HFFc6 (cell line): ENCODE data around the gene SHLD1. TPM values are rescaled to one million over a fixed set of nuclear protein-coding genes. Genes with fewer than 3 reads are reported as not detected.

Source experiments
- DNase-seq: peaks from one replicate; pipeline ENCODE4 v3.0.0-alpha.2; 2018
- H3K27ac Mint-ChIP-seq: 2 replicates; pipeline ENCODE4 v1.8.0; 2020; ENCODE audit warnings: mild to moderate bottlenecking, mixed read lengths
- H3K27me3 Mint-ChIP-seq: 2 replicates; pipeline ENCODE4 v1.8.0; 2021; ENCODE audit warnings: mild to moderate bottlenecking, moderate library complexity, mixed read lengths; ENCODE audit not compliant: insufficient read depth
- H3K36me3 Mint-ChIP-seq: 2 replicates; pipeline ENCODE4 v1.8.0; 2021; ENCODE audit warnings: low read depth, mixed read lengths
- H3K4me1 Mint-ChIP-seq: 2 replicates; pipeline ENCODE4 v1.8.0; 2020; ENCODE audit warnings: low read depth, mixed read lengths
- H3K4me3 Mint-ChIP-seq: 2 replicates; pipeline ENCODE4 v1.8.0; 2020; ENCODE audit warnings: mild to moderate bottlenecking, moderate library complexity, mixed read lengths
- H3K9me3 Mint-ChIP-seq: 2 replicates; pipeline ENCODE4 v1.8.0; 2020; ENCODE audit warnings: mild to moderate bottlenecking, mixed read lengths
- total RNA-seq, 6 experiments: library from RNA; stranded (reverse); fragmentation: NEBNext Ultra II Directional; extraction: Animal tissue kit (Norgen Biotek cat#: 25700); gene quantifications; 2 replicates in 1 of 6; 3 replicates in 5 of 6; pipeline ENCODE4 v1.2.3, GENCODE V29; 2021
- TF ChIP-seq, protein P1 (sequence below): fragments of 200-600 bp; sonication (generic); IDR thresholded peaks from 2 replicates; pipeline ENCODE4 v1.5.0; 2021; ENCODE audit warnings: antibody characterized with exemption, mild to moderate bottlenecking

The SHLD1 gene
- total RNA-seq, 6 experiments from 2014 or later = 3.5 to 4.4 (median 3.8) TPM

DNA sequence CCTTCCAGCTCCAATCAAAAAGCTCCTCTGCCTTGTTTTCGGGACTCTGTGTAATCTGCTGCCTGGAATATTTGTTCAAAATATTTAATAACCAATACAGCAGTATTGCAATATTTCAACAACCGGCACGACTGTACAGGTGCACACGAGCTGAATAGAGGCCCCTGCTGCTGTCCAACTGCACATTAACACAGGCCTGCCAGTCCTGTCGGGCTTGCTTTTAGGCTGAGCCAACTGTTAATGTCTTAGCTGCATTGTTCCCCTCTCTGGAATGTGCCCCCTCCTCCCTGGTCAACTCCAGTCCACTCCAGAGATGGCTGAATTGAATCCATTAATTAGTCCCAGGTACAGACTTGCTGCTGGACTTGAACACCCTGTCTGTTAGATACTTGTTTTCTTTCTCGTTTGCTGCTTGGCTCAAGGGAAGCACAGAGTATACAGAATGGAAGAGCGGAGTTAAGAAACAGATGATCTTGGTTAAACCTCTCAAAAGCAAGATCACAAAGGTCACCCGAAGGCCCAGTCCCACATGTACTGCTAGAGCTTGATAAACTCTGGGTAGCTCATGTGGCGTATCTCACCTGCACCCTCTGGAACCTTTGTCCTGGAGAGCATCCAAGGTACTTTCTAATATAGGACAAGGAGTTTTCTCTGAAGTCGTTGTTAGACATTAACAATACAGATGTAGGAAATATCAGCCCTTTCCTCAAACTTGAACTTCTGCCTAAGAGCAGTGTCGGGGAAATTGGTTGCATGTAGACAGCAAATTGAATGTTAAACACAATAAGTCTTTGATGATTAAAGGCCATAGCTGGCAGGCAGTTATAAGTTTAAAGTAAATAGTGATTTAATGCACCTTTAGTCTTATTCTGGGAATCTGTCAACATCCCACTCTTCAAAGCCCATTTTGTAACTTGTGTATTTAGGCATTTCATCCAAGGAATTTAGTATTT, 31.9 kb downstream of the SHLD1 start:
- Mint-ChIP-seq H3K36me3 (peaks cover 5% of the 10 kb centered on the region; the same call in 1 of the 2 replicates), H3K4me3 (no peak overlapping the region), H3K27ac (no peak overlapping the region), H3K4me1 (peaks cover 18% of the 10 kb centered on the region), H3K9me3 (no peaks in the 10 kb centered on the region), H3K27me3 (peaks cover 2% of the 10 kb centered on the region; the same call in 1 of the 2 replicates)
- TF ChIP-seq, protein P1, sequence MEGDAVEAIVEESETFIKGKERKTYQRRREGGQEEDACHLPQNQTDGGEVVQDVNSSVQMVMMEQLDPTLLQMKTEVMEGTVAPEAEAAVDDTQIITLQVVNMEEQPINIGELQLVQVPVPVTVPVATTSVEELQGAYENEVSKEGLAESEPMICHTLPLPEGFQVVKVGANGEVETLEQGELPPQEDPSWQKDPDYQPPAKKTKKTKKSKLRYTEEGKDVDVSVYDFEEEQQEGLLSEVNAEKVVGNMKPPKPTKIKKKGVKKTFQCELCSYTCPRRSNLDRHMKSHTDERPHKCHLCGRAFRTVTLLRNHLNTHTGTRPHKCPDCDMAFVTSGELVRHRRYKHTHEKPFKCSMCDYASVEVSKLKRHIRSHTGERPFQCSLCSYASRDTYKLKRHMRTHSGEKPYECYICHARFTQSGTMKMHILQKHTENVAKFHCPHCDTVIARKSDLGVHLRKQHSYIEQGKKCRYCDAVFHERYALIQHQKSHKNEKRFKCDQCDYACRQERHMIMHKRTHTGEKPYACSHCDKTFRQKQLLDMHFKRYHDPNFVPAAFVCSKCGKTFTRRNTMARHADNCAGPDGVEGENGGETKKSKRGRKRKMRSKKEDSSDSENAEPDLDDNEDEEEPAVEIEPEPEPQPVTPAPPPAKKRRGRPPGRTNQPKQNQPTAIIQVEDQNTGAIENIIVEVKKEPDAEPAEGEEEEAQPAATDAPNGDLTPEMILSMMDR = no peak
- no peak for DNase-seq

DNA sequence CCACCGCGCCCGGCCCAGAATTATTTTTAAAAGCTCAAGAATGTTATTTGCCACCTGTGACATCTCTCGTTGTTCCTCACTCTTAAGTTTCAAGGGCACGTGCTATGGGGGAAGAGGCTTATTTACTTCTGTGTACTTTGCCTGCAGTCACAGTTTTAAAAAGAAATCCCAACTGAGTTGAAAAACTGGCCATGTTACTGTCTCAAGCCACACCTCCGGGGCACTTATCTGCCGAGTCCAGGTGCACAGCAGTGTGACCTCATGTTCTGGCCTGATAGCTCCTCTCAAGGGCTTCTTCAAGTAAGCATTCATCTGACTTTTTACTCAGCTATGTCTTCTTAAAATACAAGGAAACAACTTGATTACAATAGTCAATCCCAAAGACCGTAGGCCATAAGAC, 34.5 kb downstream of the SHLD1 start:
- Mint-ChIP-seq H3K4me3 (no peak overlapping the region), H3K27ac (no peak overlapping the region), H3K9me3 (no peaks in the 10 kb centered on the region), H3K4me1 (peaks cover 18% of the 10 kb centered on the region), H3K36me3 (no peaks in the 10 kb centered on the region), H3K27me3 (peaks cover 2% of the 10 kb centered on the region; the same call in 1 of the 2 replicates)
- no peak for DNase-seq
- TF ChIP-seq, protein P1 = no peak

DNA sequence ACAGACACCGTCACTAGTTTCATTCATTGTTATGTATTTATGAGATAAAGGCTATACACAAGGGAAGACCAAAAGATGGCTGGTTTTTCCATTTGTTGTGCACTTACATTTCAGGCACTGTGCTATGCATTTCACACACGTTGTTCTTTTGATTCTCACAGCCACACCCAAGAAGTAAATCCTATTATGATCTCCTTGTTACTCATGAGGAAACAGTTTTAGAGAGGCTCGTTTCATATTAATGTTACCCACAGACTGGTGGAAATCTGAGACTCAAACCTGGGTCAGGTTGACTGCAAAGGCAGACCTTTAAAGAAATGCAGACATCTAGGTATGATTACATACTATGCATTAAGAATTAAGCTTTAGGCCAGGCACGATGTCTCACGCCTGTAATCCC, 34.9 kb downstream of the SHLD1 start:
- peaks cover 18% of the 10 kb centered on the region for H3K4me1 Mint-ChIP-seq
- no peak overlapping the region for H3K4me3 Mint-ChIP-seq
- no peak overlapping the region for H3K27ac Mint-ChIP-seq
- H3K36me3 Mint-ChIP-seq = no peaks in the 10 kb centered on the region
- H3K27me3 Mint-ChIP-seq = peaks cover 2% of the 10 kb centered on the region; the same call in 1 of the 2 replicates
- TF ChIP-seq, protein P1 = no peak
- H3K9me3 Mint-ChIP-seq = no peaks in the 10 kb centered on the region
- DNase-seq = no peak

DNA sequence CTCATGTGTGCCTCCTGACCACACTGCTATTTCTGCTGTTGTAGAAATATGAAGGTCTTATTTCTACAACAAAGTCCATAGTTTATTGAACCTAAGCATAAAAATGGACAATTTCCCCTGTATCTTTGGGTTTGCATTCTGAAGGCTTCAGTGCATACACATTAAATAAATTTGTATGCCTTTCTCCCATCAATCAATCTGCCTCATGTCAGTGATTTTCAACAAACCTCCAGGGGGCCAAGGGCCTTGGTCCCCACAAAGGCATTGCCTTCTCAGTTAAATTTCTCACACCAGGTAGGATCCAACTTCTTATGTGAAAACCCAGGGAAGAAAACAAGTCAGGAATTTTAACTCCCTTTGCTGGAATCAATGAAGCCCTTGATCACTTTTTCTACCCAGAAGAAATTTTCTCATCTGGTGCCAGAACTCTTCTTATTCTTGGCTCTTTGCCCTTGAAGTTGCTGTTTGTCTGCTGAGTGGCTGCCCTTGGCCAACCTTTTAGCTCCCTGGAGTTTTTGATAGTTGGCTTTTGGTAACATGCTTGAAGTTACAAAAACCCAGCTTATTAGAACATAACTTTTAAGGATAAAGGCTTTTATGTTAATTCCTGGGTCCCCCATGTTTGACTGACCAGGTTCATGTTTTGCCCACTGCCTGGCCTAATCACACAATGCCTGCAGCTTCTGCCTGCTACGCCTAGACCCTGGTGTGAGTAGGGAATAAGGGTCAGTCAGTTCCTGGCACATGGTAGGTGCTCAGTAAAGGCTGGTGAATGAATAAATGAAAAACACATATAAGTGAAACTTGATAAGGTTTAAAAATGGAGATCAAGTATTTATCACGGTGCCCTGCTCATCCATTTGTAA, 37.0 kb downstream of the SHLD1 start:
- H3K27ac Mint-ChIP-seq = no peak overlapping the region
- H3K36me3 Mint-ChIP-seq = no peaks in the 10 kb centered on the region
- H3K9me3 Mint-ChIP-seq = no peaks in the 10 kb centered on the region
- peaks cover 9% of the 10 kb centered on the region for H3K4me1 Mint-ChIP-seq
- TF ChIP-seq, protein P1 = no peak
- H3K27me3 Mint-ChIP-seq = peaks cover 2% of the 10 kb centered on the region; the same call in 1 of the 2 replicates
- DNase-seq = peak; percentile 28
- no peak overlapping the region for H3K4me3 Mint-ChIP-seq

DNA sequence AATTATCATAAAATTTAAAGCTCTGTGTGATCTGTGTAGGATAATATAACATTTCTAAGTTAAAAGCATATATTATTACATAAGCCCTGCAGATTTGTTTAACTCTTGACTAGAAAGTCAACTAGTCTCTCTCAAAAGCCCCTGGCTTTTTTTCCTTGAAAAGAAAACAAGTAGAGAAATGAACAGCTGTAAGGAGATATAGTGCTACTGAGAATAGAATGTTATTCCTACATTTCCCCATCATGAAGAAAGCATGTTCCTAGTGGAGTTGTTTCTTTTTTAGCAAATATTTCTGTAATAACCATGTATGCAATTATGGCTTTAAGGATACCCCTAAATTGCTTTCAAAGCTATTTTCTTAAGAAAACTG, 37.6 kb downstream of the SHLD1 start:
- no peak overlapping the region for H3K27ac Mint-ChIP-seq

More for the DNA sequence above, 37.6 kb downstream of the SHLD1 start:
- peaks cover 9% of the 10 kb centered on the region for H3K4me1 Mint-ChIP-seq
- H3K36me3 Mint-ChIP-seq = no peaks in the 10 kb centered on the region
- H3K27me3 Mint-ChIP-seq = peaks cover 2% of the 10 kb centered on the region; the same call in 1 of the 2 replicates
- H3K4me3 Mint-ChIP-seq = no peak overlapping the region
- no peaks in the 10 kb centered on the region for H3K9me3 Mint-ChIP-seq
- DNase-seq = no peak
- TF ChIP-seq, protein P1 = no peak
